Stimulated activated CD8-positive, alpha-beta memory T cell treated with anti-CD3 and anti-CD28 coated beads, Interleukin-15, amount 100 ng/mL, for 4 hours (primary cell): ENCODE data around the gene GOLGA5.
"Not testable (repeated sequence)": the region's sequence is repeated elsewhere in the genome, so short reads cannot be mapped to it uniquely, and the experiment has no call there.

Experiments used
- DNase-seq, 2 donors: peaks; one replicate each; pipeline ENCODE4 v3.0.0-alpha.2; 2020; ENCODE audit warnings: low read depth in 2 of 2

GOLGA5 gene, protein sequence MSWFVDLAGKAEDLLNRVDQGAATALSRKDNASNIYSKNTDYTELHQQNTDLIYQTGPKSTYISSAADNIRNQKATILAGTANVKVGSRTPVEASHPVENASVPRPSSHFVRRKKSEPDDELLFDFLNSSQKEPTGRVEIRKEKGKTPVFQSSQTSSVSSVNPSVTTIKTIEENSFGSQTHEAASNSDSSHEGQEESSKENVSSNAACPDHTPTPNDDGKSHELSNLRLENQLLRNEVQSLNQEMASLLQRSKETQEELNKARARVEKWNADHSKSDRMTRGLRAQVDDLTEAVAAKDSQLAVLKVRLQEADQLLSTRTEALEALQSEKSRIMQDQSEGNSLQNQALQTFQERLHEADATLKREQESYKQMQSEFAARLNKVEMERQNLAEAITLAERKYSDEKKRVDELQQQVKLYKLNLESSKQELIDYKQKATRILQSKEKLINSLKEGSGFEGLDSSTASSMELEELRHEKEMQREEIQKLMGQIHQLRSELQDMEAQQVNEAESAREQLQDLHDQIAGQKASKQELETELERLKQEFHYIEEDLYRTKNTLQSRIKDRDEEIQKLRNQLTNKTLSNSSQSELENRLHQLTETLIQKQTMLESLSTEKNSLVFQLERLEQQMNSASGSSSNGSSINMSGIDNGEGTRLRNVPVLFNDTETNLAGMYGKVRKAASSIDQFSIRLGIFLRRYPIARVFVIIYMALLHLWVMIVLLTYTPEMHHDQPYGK

DNA sequence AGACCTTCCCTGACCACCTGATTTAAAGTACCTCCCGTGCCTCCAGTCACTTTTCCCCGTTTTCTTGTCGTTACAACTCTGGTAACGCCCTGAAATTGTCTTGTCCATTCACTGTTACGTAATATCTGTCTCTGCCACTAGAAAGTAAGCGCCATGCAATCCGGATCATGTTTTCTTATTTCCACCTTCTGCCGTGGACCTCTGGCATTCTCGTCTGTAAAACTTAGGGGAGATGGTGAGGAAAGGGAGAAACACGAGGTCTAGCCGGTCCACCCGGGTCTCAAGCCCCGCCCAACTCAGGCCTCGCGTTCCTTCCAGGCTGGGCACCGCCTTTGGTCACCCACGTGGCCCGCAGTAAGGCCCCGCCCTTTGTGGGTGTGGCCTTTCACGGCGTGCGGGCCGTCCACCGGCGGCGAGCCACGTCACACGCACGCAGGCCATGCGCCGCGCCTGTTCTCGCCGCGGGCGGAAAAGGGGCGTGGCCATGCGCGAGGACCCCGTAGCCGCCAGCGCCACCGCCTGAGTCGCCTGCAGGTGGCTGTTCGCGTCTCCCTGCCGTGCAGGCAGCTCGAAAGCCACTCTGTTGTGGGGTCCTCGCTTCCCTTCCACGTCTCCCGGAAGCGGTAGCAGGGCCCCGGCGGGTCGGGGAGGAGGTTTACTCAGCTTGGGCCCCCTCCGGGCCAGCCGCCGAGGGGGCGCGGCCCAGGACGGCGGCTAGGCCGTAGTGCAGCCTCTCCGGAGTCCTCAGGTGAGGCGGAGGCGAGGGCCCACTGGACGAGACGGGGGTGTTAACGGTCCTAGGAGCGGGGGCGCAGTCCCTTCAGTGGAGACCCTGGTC, at the start of gene GOLGA5:
Gene GOLGA5 (plus strand): TSS at position 597 of the 838 bp plus-strand sequence. CDS start 3,133 bp downstream, outside the sequence.
- DNase-seq, result peak; percentile 96 to 99

DNA sequence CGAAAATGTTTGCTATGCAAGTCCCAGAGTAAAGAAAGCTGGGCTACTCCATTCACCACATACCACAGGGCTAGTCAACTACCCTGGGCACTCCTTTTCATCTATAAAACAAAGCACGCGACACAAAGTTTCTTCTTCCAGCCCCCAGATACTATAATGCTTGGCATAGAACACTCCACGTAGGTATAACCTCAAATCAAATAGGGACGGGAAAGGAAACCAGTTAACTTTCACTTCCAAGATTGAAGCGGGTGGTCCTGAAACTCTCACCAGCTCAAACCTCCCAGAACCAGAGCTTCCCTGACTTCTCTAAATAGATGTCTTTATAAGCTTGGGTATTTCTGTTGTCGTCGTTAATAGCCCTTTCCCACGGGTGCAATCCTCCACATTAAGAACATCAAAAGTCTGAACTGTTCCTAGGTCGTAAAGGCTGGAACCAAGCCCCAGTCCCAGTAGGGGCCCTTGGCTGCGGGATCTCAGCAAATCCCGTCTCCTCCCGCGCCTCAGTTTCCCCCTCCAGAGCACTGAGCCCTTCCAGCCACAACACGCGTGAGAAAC, 46.3 kb upstream of the GOLGA5 start:
- no peak for DNase-seq

DNA sequence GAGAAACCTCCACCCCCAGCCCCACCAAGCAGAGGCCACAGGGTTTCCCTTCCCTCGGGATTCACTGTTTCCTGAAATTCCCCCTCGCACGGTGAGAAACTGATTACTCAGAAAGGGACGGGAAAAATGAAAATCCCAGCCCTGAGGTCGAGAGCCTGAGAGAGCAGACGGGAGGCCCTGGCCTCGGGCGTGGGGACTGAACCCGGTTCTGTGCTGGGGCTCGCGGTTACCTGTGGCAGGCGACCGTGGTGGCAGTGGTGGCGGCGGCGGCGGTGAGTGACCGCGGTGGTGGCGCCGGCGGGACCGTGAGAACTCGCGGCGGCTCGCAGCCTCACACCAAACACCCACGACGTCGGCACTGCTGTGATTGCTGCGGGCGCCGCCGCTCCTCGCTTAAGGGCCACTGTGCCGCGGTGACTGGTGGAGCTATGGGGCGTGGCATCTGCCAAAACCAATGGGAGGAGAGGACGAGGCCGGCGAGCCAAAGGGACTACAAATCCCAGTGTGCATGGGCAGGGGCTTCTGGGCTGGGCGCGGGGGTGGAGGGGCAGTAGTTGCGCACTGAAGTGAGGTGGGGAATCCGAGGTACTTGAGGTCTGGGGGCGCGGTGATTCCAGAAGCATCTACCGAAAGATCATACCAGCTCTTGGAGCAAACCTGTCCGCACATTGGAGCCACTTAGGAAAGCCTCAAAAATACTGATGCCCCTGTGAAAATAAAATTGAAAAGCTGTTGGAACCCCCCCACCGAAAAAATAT, 45.7 kb upstream of the GOLGA5 start, which contains the start of gene LGMN:
Gene LGMN (minus strand): TSS at position 369 of the 758 bp plus-strand sequence. CDS start 15,841 bp downstream, outside the sequence.
- DNase-seq, result peak; percentile 61 to 73

DNA sequence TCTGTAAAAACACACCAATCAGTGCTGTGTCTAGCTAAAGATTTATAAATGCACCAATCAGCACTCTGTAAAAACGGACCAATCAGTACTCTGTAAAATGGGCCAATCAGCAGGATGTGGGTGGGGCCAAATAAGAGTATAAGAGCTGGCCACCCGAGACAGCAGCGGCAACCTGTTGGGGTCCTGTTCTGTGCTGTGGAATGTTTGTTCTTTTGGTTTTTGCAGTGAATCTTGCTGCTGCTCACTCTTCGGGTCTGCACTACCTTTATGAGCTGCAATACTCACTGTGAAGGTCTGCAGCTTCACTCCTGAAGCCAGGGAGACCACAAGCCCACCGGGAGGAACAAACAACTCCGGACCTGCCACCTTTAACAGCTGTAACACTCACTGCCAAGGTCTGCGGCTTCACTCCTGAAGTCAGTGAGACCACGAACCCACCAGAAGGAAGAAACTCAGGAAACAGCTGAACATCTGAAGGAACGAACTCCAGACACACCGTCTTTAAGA, 43.8 kb upstream of the GOLGA5 start:
- DNase-seq, result not testable (repeated sequence)

DNA sequence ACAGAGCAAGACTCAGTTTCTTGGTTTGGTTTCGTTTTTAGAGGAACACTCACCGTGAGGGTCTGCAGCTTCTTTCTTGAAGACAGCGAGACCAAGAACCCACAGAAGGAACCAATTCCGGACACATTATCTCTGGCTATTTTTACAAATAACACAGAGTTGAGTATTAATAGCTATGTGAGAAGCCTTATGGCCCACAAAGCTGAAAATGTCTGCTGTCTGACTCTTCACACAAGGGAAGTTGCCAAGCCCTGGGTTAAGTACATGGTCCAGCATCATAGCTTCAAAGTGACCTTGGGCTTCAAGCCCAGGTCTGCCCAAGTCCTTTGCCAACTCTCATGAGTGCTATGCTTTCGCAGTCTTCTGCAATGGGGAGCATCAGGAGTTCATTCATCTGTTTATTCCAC, 43.1 kb upstream of the GOLGA5 start:
- DNase-seq, result no peak

DNA sequence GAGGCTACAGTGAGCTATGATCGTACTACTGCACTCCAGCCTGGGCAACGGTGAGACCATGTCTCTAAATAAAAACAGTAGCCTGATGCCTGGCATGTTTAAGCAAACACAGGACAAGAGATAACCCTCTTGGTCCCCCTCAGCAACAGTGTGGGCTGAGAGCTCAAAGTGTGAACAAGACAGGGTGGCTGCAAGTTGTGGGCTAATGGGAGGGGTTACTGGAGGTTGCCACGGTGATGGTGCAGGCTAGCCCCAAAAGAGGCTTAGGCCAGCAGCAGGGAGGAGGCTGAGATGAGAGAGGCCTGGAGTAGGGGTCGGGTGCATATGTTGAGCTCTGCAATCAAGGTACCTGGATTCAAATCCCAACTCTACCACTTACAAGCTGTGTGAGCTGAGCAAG, 42.3 kb upstream of the GOLGA5 start:
- no peak for DNase-seq

DNA sequence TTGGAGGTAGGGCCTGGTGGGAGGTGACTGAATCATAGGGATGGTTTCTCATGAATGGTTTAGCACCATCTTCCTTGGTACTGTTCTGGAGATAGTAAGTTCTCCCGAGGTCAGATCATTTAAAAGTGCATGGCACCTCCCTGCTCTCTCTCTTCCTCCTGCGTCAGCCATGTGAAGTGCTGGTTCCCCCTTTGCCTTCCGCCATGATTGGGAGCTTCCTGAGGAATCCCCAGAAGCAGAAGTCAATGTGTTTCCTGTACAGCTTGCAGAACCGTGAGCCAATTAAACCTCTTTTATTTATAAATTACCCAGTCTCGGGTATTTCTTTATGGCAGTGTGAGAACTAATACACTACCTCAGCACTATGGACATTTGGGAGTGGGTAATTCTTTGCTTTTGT, 40.9 kb upstream of the GOLGA5 start:
- no peak for DNase-seq

DNA sequence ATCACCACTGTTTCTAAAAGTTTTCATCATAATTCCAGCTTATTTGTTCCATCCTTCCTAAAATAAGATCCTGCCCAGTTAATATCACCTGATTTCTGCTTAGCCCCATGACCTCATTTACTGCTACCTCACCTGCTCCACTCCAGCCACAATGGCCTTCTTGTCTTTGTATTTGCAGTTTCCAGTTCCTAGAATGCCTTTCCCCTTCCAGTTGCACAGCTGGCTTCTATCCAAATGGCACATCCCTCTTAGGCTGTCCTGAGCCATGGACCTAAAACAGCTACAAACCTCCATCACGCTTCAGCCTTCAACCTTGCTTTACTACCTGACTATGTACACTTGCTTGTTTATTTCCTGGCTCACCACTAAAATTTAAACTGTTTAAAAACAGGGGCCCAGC, 39.1 kb upstream of the GOLGA5 start:
- no peak for DNase-seq

DNA sequence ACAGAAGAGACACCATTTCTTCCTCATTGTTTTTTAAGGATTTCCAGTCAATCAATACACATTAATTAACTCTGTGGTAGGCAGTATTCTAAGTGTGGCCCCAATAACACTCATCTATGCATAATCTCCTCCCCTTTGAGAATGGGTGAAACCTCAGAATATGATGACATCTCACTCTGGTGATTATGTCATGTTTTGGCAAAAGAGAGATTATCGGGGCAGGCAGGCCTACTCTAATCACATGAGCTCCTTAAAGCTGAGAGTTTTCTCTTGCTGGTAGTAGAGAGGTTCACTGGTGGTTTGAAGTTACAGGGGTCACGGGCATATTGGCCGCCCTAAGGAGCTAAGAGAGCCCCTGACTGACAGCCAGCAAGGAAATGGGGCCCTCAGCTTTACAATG, 38.6 kb upstream of the GOLGA5 start:
- DNase-seq, result no peak

DNA sequence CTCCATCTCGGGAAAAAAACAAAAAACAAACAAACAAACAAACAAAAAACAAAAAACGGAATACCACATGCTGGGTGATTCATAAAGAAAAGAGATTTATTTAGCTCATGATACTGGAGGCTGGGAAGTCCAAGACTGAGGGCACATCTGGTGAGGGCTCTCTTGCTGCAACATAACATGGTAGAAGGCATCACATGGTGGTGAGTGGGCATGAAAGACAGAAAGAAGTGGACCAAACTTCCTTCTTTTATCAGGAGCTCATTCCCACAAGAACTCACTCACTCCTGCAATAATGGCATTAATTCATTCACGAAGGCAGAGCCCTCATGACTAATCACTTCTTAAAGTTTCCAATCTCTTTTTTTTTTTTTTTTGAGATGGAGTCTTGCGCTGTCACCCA, 37.7 kb upstream of the GOLGA5 start:
- DNase-seq, result no peak

DNA sequence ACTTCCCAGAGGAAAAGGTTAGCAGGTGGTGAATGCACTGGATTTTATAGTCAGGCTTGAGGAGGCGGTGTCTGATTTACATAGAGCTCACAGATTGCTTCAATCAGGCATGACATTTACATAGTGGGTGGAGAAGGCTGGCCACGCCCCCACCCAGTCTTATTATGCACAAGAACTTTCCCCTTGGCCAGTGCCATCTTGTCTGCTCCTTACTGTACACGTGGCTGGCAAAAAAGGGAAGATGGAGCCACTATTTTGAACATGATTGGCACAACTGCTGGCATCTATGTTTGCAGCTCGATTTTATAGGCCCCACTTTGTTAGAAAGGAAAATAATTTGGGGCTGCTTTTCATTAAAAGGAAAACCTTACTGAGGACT, 34.8 kb upstream of the GOLGA5 start:
- DNase-seq, result no peak

DNA sequence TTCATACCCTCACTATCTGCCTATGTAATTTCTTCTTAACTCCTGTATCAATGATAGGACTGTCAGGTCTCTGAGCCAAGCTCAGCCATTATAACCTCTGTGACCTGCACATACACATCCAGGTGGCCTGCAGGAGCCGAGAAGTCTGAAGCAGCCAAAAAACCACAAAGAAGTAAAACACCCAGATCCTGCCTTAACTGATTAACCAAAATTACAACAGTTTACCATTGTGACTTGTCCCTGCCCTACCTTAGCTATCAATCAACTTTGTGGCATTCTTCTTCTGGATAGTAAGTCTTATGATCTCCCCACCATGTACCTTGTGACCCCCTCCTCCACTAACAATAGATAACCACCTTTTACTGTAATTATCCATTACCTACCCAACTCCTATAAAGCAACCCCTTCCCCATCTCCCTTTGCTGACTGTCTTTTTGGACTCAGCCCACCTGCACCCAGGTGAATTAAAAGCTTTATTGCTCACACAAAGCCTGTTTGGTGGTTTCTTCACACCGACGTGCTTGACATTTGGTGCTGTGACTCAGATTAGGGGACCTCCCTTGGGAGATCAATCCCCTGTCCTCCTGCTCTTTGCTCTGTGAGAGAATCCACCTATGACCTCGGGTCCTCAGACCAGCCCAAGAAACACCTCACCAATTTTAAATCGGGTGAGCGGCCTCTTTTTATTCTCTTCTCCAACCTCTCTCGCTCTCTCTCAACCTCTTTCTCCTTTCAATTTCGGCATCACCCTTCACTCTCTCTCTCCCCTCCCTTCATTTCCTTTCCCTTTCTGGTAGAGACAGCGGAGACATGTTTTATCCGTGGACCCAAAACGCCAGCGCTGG, 34.2 kb upstream of the GOLGA5 start:
- DNase-seq, result no peak

DNA sequence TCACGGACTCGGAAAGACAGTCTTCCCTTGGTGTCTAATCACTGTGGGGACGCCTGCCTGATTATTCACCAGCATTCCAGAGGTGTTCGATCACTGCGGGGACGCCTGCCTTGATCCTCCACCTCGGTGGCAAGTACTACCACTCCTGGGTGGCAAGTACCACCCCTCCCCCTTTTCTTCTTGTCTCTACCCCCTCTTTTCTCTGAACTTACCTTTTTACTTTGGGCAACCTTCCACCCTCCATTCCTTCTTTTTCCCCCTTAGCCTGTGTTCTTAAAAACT, 33.6 kb upstream of the GOLGA5 start:
- no peak for DNase-seq

DNA sequence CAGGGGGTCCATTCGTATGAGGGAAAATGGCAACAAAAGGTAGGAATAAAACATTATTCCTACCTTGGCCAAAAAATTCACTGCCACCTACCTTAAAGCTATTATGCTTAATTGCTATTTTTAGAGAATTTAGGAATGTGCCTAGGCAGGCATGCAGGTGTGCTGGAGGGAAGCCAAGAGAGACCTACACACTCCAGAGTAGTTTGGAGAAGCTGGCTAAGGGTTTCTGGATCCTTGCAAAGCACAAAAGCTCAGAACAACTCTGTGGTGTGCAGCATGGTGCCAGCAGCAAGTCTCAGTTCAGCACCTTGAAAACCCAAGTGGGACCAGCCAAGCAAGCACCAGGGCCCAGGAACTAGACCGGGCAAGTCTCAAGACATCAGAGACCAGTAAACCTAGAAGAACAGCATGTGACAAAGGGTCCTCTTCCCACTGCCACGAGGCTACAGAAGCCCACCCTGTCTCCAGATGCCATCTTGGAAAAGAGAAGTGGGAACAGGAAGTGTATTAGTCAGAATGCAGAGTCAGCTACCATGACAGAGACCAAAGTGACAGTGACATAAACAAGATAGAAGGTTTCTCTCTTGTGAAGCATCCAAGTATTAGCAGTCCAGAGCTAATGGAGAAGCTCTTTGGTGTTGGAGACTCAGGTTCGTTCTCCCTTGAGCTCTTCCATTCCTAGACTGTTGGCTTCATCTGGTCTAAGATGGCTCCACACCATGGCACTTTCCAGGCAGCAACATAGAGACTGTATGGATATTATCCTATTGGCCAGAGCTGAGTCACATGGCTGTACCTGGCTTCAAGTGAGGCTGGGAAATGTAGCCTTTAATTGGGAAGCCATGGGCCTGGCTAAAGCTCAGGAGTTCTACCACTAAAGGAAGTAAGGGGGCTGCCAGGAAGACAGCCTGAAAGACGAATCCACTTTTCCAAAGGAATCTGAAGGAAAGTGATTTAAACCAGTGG, 30.2 kb upstream of the GOLGA5 start:
- DNase-seq, result not testable (repeated sequence)

DNA sequence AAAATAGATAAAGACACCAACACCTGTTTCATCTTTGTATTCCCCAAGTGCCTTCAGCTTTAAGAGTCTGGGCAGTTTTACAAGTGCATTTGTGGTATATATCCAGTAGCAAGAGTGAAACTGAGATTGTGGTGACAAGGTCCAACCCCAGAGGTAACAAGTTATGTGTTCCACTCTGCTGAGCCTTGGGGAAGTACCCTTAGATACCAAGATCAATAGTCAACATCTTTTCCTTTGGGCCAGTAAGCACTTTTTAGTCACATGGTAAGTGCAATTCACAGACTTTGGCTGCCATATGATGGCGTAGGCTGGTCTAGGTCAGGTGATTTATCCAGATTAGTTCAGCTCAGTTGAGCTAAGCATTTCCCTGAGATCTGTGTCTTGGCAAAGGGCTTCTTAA, 25.9 kb upstream of the GOLGA5 start:
- not testable (repeated sequence) for DNase-seq

DNA sequence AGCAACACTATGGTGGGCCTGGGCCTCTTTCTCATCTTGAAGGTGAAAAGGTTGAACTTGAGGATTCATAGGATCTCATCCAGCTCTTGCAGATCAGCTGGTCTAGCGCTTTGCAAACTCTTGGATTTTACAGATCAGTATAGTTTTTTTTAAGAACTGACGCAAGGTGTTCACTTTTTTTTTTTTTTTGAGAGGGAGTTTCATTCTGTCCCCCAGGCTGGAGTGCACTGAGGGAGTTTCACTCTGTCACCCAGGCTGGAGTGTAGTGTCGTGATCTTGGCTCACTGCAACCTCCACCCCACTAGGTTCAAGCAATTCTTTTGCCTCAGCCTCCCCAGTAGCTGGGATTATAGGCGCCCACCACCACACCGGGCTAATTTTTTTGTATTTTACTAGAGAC, 25.3 kb upstream of the GOLGA5 start:
- no peak for DNase-seq

DNA sequence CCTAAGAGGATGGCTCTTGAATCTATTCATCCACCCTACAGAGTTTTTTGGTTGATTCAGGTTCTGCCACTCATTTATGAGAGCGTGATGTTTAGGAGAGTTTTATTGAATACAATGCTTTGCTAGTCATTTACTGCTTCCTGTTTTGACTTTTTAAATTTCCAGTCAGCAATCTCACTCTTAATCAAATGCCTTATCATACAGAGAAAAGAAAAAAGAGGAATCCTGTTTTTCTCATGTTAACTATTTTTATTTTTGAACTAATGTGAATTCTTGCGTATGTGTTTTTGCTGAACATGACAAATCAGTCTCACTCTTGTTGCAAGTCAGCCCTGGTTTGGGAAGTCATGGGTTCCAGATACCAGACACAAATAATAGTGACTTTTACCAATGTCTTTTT, 23.6 kb upstream of the GOLGA5 start:
- no peak for DNase-seq

DNA sequence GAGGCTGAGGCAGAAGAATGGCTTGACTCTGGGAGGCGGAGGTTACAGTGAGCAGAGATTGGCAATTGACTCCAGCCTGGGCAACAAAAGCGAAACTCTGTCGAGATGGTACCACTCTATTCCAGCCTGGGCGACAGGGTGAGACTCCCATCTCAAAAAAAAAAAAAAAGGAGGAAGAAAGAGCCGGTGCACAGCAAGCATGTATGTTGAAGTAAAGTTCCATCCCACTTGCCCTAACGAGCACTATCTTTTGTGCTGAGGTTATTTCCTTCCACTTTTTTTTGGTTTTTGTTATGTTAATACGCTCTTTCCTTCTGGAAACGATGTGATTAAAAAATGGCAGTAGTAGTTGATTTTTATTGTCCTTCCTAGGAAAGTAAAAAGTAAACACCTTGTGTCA, 19.5 kb upstream of the GOLGA5 start:
- no peak for DNase-seq

DNA sequence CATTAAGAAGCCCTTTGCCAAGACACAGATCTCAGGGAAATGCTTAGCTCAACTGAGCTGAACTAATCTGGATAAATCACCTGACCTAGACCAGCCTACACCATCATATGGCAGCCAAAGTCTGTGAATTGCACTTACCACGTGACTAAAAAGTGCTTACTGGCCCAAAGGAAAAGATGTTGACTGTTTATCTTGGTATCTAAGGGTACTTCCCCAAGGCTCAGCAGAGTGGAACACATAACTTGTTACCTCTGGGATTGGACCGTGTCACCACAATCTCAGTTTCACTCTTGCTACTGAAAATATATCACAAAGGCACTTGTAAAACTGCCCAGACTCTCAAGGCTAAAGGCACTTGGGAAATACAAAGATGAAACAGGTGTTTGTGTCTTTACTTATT, 18.8 kb upstream of the GOLGA5 start:
- not testable (repeated sequence) for DNase-seq
